Mucosa of stomach (tissue), 1 donor: ENCODE results near the gene CNTN1.

Experiments used
- H3K27me3 ChIP-seq: one replicate; pipeline ENCODE4 v1.7.0; 2013; ENCODE audit warnings: mild to moderate bottlenecking, low read length; ENCODE audit not compliant: control insufficient read depth, insufficient read depth
- H3K36me3 ChIP-seq: one replicate; pipeline ENCODE4 v1.7.0; 2013; ENCODE audit warnings: low read length; ENCODE audit not compliant: control insufficient read depth, insufficient read depth
- H3K4me1 ChIP-seq: one replicate; pipeline ENCODE4 v1.7.0; 2013; ENCODE audit warnings: mild to moderate bottlenecking, low read length; ENCODE audit not compliant: control insufficient read depth, insufficient read depth
- H3K4me3 ChIP-seq: one replicate; pipeline ENCODE4 v1.7.0; 2013; ENCODE audit warnings: low read length
- H3K9ac ChIP-seq: one replicate; pipeline ENCODE4 v1.7.0; 2013; ENCODE audit warnings: mild to moderate bottlenecking, low read length, moderate library complexity
- H3K9me3 ChIP-seq: one replicate; pipeline ENCODE4 v1.7.0; 2013; ENCODE audit warnings: mild to moderate bottlenecking, low read length, moderate library complexity; ENCODE audit not compliant: control insufficient read depth
- donor health status: Pancreatic carcinoma.

Gene CNTN1

DNA sequence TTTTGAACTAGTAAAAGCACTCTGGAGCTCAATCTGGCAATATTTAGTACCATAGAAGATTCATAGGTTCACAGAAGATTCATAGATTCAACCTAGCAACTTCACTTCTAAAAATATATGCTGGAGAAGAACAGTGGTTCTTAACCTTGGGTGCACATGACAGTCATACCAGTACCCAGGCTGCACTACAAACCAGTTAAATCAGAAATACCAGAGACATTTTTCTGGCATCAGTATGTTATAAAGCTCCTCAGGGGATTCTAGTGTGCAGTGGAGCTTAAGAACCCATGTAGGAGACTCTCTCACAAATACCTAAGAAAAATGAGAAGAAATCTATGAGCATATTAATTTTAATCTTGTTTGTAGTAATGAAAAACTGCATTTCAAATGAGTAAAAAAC, 46.6 kb downstream of the CNTN1 start:
- Histone ChIP-seq H3K4me3 (no peak overlapping the region), H3K9me3 (no peaks in the 10 kb centered on the region), H3K36me3 (no peaks in the 10 kb centered on the region), H3K9ac (no peak overlapping the region), H3K4me1 (no peaks in the 10 kb centered on the region), H3K27me3 (no peaks in the 10 kb centered on the region)

- Histone ChIP-seq H3K4me1 (no peaks in the 10 kb centered on the region), H3K9me3 (no peaks in the 10 kb centered on the region), H3K27me3 (no peaks in the 10 kb centered on the region), H3K4me3 (no peak overlapping the region), H3K36me3 (no peaks in the 10 kb centered on the region), H3K9ac (no peak overlapping the region)
Observed at GRCh38 chr12:40742041-40742440, 49.8 kb downstream of the CNTN1 start.

DNA sequence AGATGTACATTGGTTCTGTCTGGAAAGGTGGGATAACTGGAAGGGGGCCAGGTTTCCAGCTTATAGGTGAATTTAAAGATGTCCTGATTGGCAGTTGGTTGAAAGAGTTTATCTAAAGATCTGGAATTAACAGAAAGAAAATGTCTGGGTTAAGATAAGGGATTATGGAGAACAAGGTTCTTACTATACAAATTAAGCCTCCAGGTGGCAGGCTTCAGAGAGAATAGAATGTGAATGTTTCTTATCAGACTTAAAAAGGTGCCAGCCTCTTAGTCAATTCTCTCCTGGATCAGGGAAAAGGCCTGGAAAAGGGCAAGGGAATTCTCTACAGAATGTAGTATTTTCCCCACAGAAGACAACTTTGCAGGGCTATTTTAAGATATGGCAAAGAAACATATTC, 53.1 kb downstream of the CNTN1 start:
- Histone ChIP-seq H3K9ac (no peak overlapping the region), H3K4me3 (no peak overlapping the region)

DNA sequence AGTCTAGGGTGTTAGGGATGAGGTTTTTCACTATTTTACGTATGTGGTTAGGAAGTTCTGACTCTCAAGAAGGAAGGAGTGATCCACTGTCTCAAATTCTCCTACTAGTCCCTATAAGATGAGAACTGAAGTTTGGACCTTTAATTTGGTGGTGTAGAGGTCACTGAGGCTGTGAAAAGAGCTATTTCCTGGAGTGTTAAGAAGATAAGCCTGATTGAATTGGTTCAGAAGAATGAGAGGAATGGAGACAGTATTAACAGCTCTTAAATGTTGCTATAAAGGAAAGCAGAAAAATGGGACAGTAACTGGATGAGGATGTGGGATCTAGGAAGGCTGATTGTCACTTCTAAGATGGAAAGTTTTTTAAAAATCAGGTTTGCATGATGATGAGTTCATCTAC, 57.6 kb downstream of the CNTN1 start:
- Histone ChIP-seq H3K27me3 (no peaks in the 10 kb centered on the region), H3K4me1 (no peaks in the 10 kb centered on the region), H3K9me3 (no peaks in the 10 kb centered on the region), H3K4me3 (no peak overlapping the region), H3K9ac (no peak overlapping the region), H3K36me3 (no peaks in the 10 kb centered on the region)

More for the DNA sequence above, 53.1 kb downstream of the CNTN1 start:
- Histone ChIP-seq H3K4me1 (no peaks in the 10 kb centered on the region), H3K27me3 (no peaks in the 10 kb centered on the region), H3K9me3 (no peaks in the 10 kb centered on the region), H3K36me3 (no peaks in the 10 kb centered on the region)

DNA sequence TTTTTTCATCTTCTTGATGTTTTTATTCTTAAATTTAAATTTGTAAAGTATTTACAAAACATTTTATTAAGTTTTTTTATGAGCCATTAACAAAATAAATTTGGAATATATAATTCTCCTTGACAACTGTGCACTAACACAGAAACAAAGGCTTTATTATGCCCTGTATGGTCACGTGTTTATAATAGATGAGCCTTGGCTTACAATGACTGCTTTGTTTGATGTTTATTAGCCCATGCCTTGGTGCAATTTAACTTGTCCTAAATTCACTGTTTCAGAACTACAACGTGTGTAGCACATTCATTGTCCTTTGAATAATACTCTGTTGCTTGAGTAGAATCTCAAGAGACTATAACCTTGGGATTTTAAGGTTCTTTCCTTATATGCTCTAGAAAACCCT, 59.8 kb downstream of the CNTN1 start:
- Histone ChIP-seq H3K9me3 (no peaks in the 10 kb centered on the region), H3K36me3 (no peaks in the 10 kb centered on the region), H3K27me3 (no peaks in the 10 kb centered on the region), H3K4me1 (no peaks in the 10 kb centered on the region), H3K4me3 (no peak overlapping the region), H3K9ac (no peak overlapping the region)

DNA sequence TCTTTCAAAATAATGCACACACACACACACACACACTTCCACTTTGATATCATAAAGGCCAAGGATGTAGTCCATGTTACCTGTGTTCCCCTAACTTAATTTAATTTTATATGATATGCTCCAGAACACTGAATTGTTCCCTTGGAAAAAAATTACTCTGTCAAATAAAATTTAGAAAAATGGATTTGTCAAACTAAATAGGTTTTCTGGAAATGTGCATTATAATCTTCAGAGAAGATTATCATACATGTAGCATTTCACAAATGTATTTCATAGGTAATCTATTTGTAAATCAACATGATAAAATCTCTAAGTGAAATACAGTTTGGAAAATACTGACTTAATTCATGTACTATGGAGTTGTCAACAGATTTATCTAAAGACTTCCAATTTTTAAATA, 68.6 kb downstream of the CNTN1 start:
- no peaks in the 10 kb centered on the region for H3K9me3 ChIP-seq
- no peaks in the 10 kb centered on the region for H3K36me3 ChIP-seq
- H3K4me3 ChIP-seq = no peak overlapping the region
- no peaks in the 10 kb centered on the region for H3K27me3 ChIP-seq
- H3K4me1 ChIP-seq = no peaks in the 10 kb centered on the region
- H3K9ac ChIP-seq = no peak overlapping the region

GRCh38 chr12:40762072-40762471, 69.8 kb downstream of the CNTN1 start:
- Histone ChIP-seq H3K4me3 (no peak overlapping the region), H3K9me3 (no peaks in the 10 kb centered on the region), H3K4me1 (no peaks in the 10 kb centered on the region), H3K9ac (no peak overlapping the region), H3K27me3 (no peaks in the 10 kb centered on the region), H3K36me3 (no peaks in the 10 kb centered on the region)

- no peaks in the 10 kb centered on the region for H3K4me1 ChIP-seq
- H3K4me3 ChIP-seq = no peak overlapping the region
Observed at GRCh38 chr12:40768125-40768864, 76.1 kb downstream of the CNTN1 start.

GRCh38 chr12:40769846-40770245, 77.6 kb downstream of the CNTN1 start:
- Histone ChIP-seq H3K4me1 (no peaks in the 10 kb centered on the region), H3K9ac (no peak overlapping the region), H3K36me3 (no peaks in the 10 kb centered on the region), H3K27me3 (no peaks in the 10 kb centered on the region), H3K4me3 (no peak overlapping the region), H3K9me3 (no peaks in the 10 kb centered on the region)

More at GRCh38 chr12:40768125-40768864, 76.1 kb downstream of the CNTN1 start:
- Histone ChIP-seq H3K9ac (no peak overlapping the region), H3K36me3 (no peaks in the 10 kb centered on the region), H3K27me3 (no peaks in the 10 kb centered on the region), H3K9me3 (no peaks in the 10 kb centered on the region)

- Histone ChIP-seq H3K27me3 (no peaks in the 10 kb centered on the region), H3K4me1 (no peaks in the 10 kb centered on the region), H3K9me3 (no peaks in the 10 kb centered on the region), H3K4me3 (no peak overlapping the region), H3K9ac (no peak overlapping the region), H3K36me3 (no peaks in the 10 kb centered on the region)
Observed at GRCh38 chr12:40770781-40771180, 78.5 kb downstream of the CNTN1 start.

- Histone ChIP-seq H3K36me3 (no peaks in the 10 kb centered on the region), H3K27me3 (no peaks in the 10 kb centered on the region), H3K4me3 (no peak overlapping the region), H3K9ac (no peak overlapping the region), H3K9me3 (no peaks in the 10 kb centered on the region), H3K4me1 (no peaks in the 10 kb centered on the region)
Observed at GRCh38 chr12:40775661-40776060, 83.4 kb downstream of the CNTN1 start.

DNA sequence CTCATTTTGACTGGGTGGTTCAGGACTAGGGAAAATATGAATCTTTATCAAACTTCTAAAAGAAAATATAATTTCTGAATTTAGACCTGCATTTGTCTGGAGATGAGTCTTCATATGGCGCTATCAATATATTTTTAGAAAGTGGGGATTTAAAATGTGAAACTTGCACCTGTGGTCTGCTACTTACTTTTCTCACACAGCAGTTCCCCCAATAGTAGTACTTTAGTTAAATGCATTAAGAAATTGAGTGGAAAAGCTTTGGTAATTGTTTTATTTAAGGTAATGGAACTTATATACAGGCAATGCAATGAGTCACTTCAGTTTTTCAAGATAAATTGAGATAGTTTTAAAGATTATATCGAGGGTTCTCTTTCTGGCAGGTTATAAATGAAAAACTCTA, 91.9 kb downstream of the CNTN1 start:
- H3K9me3 ChIP-seq = no peaks in the 10 kb centered on the region
- no peaks in the 10 kb centered on the region for H3K4me1 ChIP-seq

GRCh38 chr12:40788276-40788675, 96.0 kb downstream of the CNTN1 start:
- Histone ChIP-seq H3K9ac (no peak overlapping the region), H3K36me3 (no peaks in the 10 kb centered on the region), H3K4me1 (no peaks in the 10 kb centered on the region), H3K9me3 (no peaks in the 10 kb centered on the region), H3K27me3 (no peaks in the 10 kb centered on the region), H3K4me3 (no peak overlapping the region)

More for the DNA sequence above, 91.9 kb downstream of the CNTN1 start:
- Histone ChIP-seq H3K9ac (no peak overlapping the region), H3K4me3 (no peak overlapping the region), H3K36me3 (no peaks in the 10 kb centered on the region), H3K27me3 (no peaks in the 10 kb centered on the region)
